ENCODE results near the gene CLSTN2.

CLSTN2 gene

GRCh38 chr3:140597364-140597763, 662.4 kb downstream of the CLSTN2 start:
- no peak overlapping the region for H3K4me3 ChIP-seq (ENCODE audit: low read depth, low read length)
- POLR2A ChIA-PET, result no interaction called here
- DNase-seq (ENCODE audit: low read depth, low spot score), result no peak
- CTCF ChIA-PET, result no interaction called here
- TF ChIP-seq, protein P1, sequence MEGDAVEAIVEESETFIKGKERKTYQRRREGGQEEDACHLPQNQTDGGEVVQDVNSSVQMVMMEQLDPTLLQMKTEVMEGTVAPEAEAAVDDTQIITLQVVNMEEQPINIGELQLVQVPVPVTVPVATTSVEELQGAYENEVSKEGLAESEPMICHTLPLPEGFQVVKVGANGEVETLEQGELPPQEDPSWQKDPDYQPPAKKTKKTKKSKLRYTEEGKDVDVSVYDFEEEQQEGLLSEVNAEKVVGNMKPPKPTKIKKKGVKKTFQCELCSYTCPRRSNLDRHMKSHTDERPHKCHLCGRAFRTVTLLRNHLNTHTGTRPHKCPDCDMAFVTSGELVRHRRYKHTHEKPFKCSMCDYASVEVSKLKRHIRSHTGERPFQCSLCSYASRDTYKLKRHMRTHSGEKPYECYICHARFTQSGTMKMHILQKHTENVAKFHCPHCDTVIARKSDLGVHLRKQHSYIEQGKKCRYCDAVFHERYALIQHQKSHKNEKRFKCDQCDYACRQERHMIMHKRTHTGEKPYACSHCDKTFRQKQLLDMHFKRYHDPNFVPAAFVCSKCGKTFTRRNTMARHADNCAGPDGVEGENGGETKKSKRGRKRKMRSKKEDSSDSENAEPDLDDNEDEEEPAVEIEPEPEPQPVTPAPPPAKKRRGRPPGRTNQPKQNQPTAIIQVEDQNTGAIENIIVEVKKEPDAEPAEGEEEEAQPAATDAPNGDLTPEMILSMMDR (IDR thresholded peaks at IDR 0.05; ENCODE audit: insufficient read depth, low read length, missing control alignments), result no peak

DNA sequence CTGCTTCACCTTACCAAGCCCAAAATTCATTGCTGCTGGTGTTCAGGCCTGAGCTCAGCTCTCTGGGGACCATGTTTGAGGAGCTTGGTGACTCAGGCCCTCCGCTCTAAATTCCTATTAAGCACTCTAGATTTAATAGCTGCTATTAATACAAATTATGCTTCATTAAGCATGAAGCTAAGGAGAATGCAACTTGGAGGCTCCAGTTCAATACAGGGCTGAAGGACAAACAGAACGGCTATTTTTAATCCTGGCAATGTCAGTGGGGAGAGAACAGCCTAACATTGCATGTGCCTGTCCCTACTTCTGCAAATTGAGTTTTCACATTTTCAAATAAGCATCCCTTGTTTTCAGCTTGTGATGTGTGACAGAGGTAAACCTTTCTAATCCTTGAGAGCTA, 662.8 kb downstream of the CLSTN2 start:
- ChIA-PET POLR2A (no interaction called here), CTCF (no interaction called here)
- H3K4me3 ChIP-seq (ENCODE audit: low read depth, low read length), result no peak overlapping the region
- TF ChIP-seq, protein P1 (IDR thresholded peaks at IDR 0.05; ENCODE audit: insufficient read depth, low read length, missing control alignments), result no peak
- DNase-seq (ENCODE audit: low read depth, low spot score), result no peak

DNA sequence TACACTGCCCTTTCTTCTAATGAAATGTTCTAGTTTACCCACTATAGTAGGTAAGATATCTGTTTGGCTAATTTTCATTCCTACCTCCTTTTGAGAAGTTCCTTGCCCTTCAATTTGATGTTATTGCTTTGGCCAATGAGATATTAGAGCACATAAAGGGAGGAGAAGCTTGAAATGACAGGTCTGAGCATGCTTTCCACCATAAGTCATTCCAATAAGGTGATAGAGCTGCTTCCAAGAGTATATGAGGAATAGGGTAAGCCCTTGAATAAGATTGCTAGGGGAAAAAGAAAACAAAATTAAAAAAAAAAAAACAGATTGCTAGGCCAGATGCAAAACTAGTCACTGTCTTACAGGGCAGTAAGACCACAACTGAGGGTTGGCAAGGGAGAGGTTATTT, 664.0 kb downstream of the CLSTN2 start:
- ChIA-PET POLR2A (no interaction called here), CTCF (no interaction called here)
- no peak for DNase-seq (ENCODE audit: low read depth, low spot score)
- TF ChIP-seq, protein P1 (IDR thresholded peaks at IDR 0.05; ENCODE audit: insufficient read depth, low read length, missing control alignments), result no peak
- H3K4me3 ChIP-seq (ENCODE audit: low read depth, low read length), result no peak overlapping the region

GRCh38 chr3:140599496-140599895, 664.5 kb downstream of the CLSTN2 start:
- TF ChIP-seq, protein P1 (IDR thresholded peaks at IDR 0.05; ENCODE audit: insufficient read depth, low read length, missing control alignments), result no peak
- ChIA-PET POLR2A (no interaction called here), CTCF (no interaction called here)
- no peak for DNase-seq (ENCODE audit: low read depth, low spot score)
- H3K4me3 ChIP-seq (ENCODE audit: low read depth, low read length), result no peak overlapping the region

GRCh38 chr3:140601881-140602280, 666.9 kb downstream of the CLSTN2 start:
- ChIA-PET POLR2A (no interaction called here), CTCF (no interaction called here)
- DNase-seq (ENCODE audit: low read depth, low spot score), result no peak

DNA sequence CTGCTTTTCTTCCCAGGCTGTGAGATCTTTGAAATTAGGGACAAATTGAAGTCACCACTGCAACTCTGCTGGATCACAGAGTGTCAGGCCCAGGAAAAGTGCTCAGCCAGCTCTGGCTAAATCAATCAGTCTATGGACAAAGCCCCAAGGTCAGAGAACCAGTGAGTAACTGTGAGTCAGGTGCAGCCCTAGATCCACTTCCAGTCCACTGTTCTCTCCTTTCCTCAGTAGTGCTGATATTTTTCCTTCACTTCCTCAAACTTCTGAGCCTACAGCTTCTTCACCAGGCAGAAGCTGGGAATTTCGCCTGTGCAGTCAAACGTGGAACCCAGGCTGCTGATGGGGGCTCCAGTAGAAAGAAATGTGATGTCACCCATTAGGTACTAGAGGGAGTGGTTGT, 667.8 kb downstream of the CLSTN2 start:
- TF ChIP-seq, protein P1 (IDR thresholded peaks at IDR 0.05; ENCODE audit: insufficient read depth, low read length, missing control alignments), result no peak
- CTCF ChIA-PET, result no interaction called here
- no peak overlapping the region for H3K4me3 ChIP-seq (ENCODE audit: low read depth, low read length)
- no peak for DNase-seq (ENCODE audit: low read depth, low spot score)
- POLR2A ChIA-PET, result no interaction called here

More at GRCh38 chr3:140601881-140602280, 666.9 kb downstream of the CLSTN2 start:
- TF ChIP-seq, protein P1 (IDR thresholded peaks at IDR 0.05; ENCODE audit: insufficient read depth, low read length, missing control alignments), result no peak
- no peak overlapping the region for H3K4me3 ChIP-seq (ENCODE audit: low read depth, low read length)

Measured in AG04449 (cell line).